H1 (cell line): ENCODE data around the gene AIFM1.

Source experiments
- CBX5 ChIP-seq: fragments of 300-800, 300-1000 bp; sonication (generic); IDR thresholded peaks from 2 replicates; pipeline ENCODE4 v1.7.1; 2016; ENCODE audit warnings: antibody characterized with exemption, low read length, low read depth
- CEBPB ChIP-seq: IDR thresholded peaks from 2 replicates; pipeline ENCODE4 v1.6.1; 2012; ENCODE audit warnings: low read depth, low read length
- RAD21 ChIP-seq, 2 experiments: IDR thresholded peaks in 1 of 2; conservative IDR thresholded peaks in 1 of 2; 2 replicates each; pipeline ENCODE4 v1.6.1; 2011; ENCODE audit warnings: low read depth in 2 of 2, low read length in 2 of 2, improper control_type of control experiment in 1 of 2, inconsistent platforms in 1 of 2, mild to moderate bottlenecking in 1 of 2, moderate library complexity in 1 of 2
- TF ChIP-seq, protein P1 (sequence below), 3 experiments: IDR thresholded peaks; 1 replicate in 2 of 3; 2 replicates in 1 of 3; pipeline versions ENCODE4 v1.5.1 to v1.6.1; 2011; ENCODE audit warnings: low read length in 3 of 3, mild to moderate bottlenecking in 3 of 3, inconsistent platforms in 2 of 3, low read depth in 1 of 3, moderate library complexity in 1 of 3; ENCODE audit not compliant: insufficient read depth in 1 of 3; ENCODE audit errors: control extremely low read depth in 1 of 3

DNA sequence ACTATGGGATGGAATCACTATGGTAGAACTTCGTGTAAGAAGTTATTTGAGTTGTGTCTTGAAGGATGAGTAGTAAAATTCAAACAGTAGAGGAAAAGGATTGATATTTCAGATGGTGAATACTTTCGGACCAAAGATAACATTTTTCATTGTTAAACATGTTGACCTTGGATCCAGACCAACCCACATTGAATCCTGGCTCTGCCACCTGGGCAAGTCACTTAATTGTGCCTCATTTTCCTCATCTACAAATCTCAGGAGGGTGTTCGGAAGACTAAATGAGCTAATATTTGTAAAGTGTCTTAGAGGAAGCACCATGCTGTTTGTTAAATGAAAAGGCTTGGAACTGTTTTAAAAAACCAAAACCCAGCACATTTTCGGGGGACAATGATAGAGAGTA is 1.4 kb upstream of the AIFM1 start:
- TF ChIP-seq RAD21 (IDR thresholded peaks at IDR 0.05 in 1 of 2, conservative IDR thresholded peaks at IDR 0.05 in 1 of 2; ENCODE audit: low read depth in 2 of 2, low read length in 2 of 2) (no peak), CEBPB (no peak), CBX5 (no peak)
- TF ChIP-seq, protein P1, sequence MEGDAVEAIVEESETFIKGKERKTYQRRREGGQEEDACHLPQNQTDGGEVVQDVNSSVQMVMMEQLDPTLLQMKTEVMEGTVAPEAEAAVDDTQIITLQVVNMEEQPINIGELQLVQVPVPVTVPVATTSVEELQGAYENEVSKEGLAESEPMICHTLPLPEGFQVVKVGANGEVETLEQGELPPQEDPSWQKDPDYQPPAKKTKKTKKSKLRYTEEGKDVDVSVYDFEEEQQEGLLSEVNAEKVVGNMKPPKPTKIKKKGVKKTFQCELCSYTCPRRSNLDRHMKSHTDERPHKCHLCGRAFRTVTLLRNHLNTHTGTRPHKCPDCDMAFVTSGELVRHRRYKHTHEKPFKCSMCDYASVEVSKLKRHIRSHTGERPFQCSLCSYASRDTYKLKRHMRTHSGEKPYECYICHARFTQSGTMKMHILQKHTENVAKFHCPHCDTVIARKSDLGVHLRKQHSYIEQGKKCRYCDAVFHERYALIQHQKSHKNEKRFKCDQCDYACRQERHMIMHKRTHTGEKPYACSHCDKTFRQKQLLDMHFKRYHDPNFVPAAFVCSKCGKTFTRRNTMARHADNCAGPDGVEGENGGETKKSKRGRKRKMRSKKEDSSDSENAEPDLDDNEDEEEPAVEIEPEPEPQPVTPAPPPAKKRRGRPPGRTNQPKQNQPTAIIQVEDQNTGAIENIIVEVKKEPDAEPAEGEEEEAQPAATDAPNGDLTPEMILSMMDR (IDR thresholded peaks at IDR 0.05; ENCODE audit: control extremely low read depth in 1 of 3, insufficient read depth in 1 of 3, low read depth in 1 of 3, low read length in 3 of 3) = no peak
